K562 (cell line): ENCODE data around the gene AGRN. TPM values are rescaled to one million over a fixed set of nuclear protein-coding genes. Genes with fewer than 3 reads are reported as not detected.

ENCODE experiments used
- ADNP ChIP-seq: fragments of 200-800 bp; sonication (Bioruptor generic); IDR thresholded peaks from 2 replicates; pipeline ENCODE4 v1.6.1; 2016; ENCODE audit warnings: missing genetic modification characterization, missing compliant biosample characterization
- ATF3 ChIP-seq, 2 experiments: fragments of 450-650 bp in 1 of 2; sonication (generic) in 1 of 2; formaldehyde crosslinking in 1 of 2; IDR thresholded peaks in 1 of 2; conservative IDR thresholded peaks in 1 of 2; 2 replicates each; pipeline versions ENCODE4 v1.6.1 to v1.8.1; 2016 to 2023; ENCODE audit warnings: mild to moderate bottlenecking in 2 of 2, moderate library complexity in 2 of 2, inconsistent platforms in 1 of 2, missing genetic modification reagents in 1 of 2
- BRD9 ChIP-seq: fragments of 450-650 bp; IDR thresholded peaks from 2 replicates; pipeline ENCODE4 v1.6.1; 2018; ENCODE audit warnings: low read depth; ENCODE audit not compliant: partially characterized antibody
- IRF2 ChIP-seq: sonication (generic); formaldehyde crosslinking; IDR thresholded peaks from 2 replicates; pipeline ENCODE4 v1.8.1; 2022; ENCODE audit warnings: mild to moderate bottlenecking, missing genetic modification reagents
- SIN3A ChIP-seq, 2 experiments: fragments of 150-350 bp in 1 of 2; IDR thresholded peaks; 2 replicates each; pipeline ENCODE4 v1.6.1; 2011 to 2016; ENCODE audit warnings: borderline replicate concordance in 2 of 2, low read depth in 2 of 2, low read length in 2 of 2, mild to moderate bottlenecking in 2 of 2, moderate library complexity in 2 of 2; ENCODE audit not compliant: control insufficient read depth in 1 of 2
- TBL1XR1 ChIP-seq, 2 experiments: IDR thresholded peaks; 2 replicates each; pipeline ENCODE4 v1.6.1; 2012; ENCODE audit warnings: improper control_type of control experiment in 2 of 2, low read length in 2 of 2, mild to moderate bottlenecking in 1 of 2
- ZNF146 ChIP-seq: IDR thresholded peaks from one replicate; pipeline ENCODE4 v1.6.1; 2018; ENCODE audit warnings: missing compliant biosample characterization; ENCODE audit not compliant: unreplicated experiment
- ZNF609 ChIP-seq: sonication (generic); formaldehyde crosslinking; IDR thresholded peaks from 2 replicates; pipeline ENCODE4 v1.8.1; 2023; ENCODE audit warnings: missing genetic modification reagents, mild to moderate bottlenecking, borderline replicate concordance
- polyA plus RNA-seq, 8 experiments: library from polyadenylated mRNA; depleted of rRNA in 4 of 8; stranded (reverse) in 5 of 8; unstranded in 3 of 8; fragments of >200 nt; fragmentation: Nextera tagmentation in 2 of 8; fragmentation: Illumina TruSeq in 1 of 8; extraction: Ambion mirVana in 2 of 8; extraction: Trizol in 1 of 8; gene quantifications; 2 replicates each; pipeline versions ENCODE4 v1.2.1 to v1.2.3, GENCODE V29; 2011 to 2014; ENCODE audit warnings: inconsistent platforms in 1 of 8, missing spikeins in 1 of 8
- total RNA-seq, 7 experiments: library from RNA; depleted of rRNA in 6 of 7; stranded (reverse); fragments of >200 nt in 6 of 7; fragmentation: Illumina TruSeq in 2 of 7; extraction: Trizol in 2 of 7; gene quantifications; 2 replicates each; pipeline versions ENCODE4 v1.2.1 to v1.2.3, GENCODE V29; 2011 to 2021; ENCODE audit warnings: low replicate concordance in 1 of 7

Gene AGRN
- total and polyA plus RNA-seq, 9 of the 15 experiments (the other 6 are each of a cell fraction or from before 2014, with no cell fraction given) = 0.04 to 111 (median 18.1) TPM

- TF ChIP-seq ZNF609 (CRISPR knock-in tag) (no peak), ADNP (tag) (no peak), IRF2 (CRISPR knock-in tag) (no peak), TBL1XR1 (IDR thresholded peaks at IDR 0.05; ENCODE audit: low read length in 2 of 2) (no peak), ZNF146 (CRISPR knock-in tag) (no peak), SIN3A (IDR thresholded peaks at IDR 0.05; ENCODE audit: borderline replicate concordance in 2 of 2, control insufficient read depth in 1 of 2, low read depth in 2 of 2, low read length in 2 of 2) (no peak), ATF3 (IDR thresholded peaks at IDR 0.05) (peak; percentile 20; the same call in 1 of the 2 replicates), ATF3 (CRISPR knock-in tag; conservative IDR thresholded peaks at IDR 0.05) (no peak), BRD9 (no peak)
Measured at GRCh38 chr1:1058088-1058905, 38.4 kb downstream of the AGRN start (continued).
